ENCODE measurements around the gene EXOC2. TPM values are rescaled to one million over a fixed set of nuclear protein-coding genes. Genes with fewer than 3 reads are reported as not detected.

The EXOC2 gene, protein sequence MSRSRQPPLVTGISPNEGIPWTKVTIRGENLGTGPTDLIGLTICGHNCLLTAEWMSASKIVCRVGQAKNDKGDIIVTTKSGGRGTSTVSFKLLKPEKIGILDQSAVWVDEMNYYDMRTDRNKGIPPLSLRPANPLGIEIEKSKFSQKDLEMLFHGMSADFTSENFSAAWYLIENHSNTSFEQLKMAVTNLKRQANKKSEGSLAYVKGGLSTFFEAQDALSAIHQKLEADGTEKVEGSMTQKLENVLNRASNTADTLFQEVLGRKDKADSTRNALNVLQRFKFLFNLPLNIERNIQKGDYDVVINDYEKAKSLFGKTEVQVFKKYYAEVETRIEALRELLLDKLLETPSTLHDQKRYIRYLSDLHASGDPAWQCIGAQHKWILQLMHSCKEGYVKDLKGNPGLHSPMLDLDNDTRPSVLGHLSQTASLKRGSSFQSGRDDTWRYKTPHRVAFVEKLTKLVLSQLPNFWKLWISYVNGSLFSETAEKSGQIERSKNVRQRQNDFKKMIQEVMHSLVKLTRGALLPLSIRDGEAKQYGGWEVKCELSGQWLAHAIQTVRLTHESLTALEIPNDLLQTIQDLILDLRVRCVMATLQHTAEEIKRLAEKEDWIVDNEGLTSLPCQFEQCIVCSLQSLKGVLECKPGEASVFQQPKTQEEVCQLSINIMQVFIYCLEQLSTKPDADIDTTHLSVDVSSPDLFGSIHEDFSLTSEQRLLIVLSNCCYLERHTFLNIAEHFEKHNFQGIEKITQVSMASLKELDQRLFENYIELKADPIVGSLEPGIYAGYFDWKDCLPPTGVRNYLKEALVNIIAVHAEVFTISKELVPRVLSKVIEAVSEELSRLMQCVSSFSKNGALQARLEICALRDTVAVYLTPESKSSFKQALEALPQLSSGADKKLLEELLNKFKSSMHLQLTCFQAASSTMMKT
- 10 to 100 TPM; 20.9 to 28.5 (median 24.6) TPM for total RNA-seq

DNA sequence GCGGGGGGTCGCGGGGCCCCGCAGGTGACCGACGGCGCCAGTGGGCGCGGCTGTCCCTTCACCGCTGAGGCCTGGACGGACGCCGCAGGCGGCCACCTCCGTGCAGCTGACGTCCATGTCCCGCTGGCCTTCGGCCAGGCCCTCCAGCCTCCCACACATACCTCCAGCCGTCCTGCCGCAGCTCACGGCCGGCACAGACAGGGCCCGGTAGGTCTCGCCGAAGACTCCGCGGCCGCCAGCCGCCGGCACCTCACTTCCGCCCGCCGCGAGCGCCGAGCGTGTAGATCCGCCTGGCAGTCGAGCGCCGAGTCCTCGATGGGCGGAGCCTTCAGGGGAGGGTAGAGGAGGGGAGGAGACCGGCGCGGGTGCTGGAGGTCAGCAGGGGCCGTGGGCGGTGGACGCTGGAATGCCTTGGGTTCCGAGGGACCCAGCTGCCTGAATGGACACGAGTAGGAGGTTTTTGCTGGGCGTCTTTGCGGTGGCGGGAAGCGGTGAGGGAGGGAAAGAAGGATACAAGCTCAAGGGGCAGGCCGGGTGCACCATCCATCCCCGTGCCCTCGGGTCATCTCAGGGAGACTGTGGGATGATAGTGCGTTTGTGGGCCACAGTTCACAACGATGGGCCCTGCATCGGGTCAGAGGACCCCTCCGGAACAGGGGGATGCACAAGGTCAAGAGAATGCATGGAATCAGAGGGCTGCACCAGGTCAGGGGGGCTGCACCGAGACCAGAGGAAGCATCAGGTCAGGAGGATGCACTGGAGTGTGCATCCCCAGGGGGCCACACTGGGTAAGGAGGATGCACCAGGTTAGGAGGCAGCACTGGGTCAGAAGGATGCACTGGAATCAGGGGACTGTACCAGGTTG is at the start of gene EXOC2:
Gene EXOC2, minus strand, starts transcription at position 282 of the 865 bp plus-strand sequence. CDS start 55,321 bp downstream, outside the sequence.
- Histone ChIP-seq H3K27ac (replicated peaks in 1 of 4) (peak within 1 kb of the TSS; percentile 89 to 93 (median 91)), H3K9me3 (no peaks in the 10 kb centered on the region), H3K27me3 (no peaks in the 10 kb centered on the region), H3K36me3 (peaks cover 0 to 7% (median 0%) of the 10 kb centered on the region in 4 donors), H3K4me3 (peak within 1 kb of the TSS; percentile 98 to 100 (median 99)), H3K4me1 (peaks cover 20 to 52% (median 44%) of the 10 kb centered on the region in 4 donors)
- under 1% methylated on average over 33 of the region's 63 CpGs for WGBS
- DNase-seq (ENCODE audit: extremely low spot score): peak; percentile 94
- intact Hi-C loops (cut with DNase I): no loop called here
- no peak for TF ChIP-seq EP300 (IDR thresholded peaks at IDR 0.05)
- TF ChIP-seq, protein P1, sequence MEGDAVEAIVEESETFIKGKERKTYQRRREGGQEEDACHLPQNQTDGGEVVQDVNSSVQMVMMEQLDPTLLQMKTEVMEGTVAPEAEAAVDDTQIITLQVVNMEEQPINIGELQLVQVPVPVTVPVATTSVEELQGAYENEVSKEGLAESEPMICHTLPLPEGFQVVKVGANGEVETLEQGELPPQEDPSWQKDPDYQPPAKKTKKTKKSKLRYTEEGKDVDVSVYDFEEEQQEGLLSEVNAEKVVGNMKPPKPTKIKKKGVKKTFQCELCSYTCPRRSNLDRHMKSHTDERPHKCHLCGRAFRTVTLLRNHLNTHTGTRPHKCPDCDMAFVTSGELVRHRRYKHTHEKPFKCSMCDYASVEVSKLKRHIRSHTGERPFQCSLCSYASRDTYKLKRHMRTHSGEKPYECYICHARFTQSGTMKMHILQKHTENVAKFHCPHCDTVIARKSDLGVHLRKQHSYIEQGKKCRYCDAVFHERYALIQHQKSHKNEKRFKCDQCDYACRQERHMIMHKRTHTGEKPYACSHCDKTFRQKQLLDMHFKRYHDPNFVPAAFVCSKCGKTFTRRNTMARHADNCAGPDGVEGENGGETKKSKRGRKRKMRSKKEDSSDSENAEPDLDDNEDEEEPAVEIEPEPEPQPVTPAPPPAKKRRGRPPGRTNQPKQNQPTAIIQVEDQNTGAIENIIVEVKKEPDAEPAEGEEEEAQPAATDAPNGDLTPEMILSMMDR (IDR thresholded peaks at IDR 0.05): no peak
- TF ChIP-seq POLR2A (IDR thresholded peaks at IDR 0.05; ENCODE audit: low read depth): no peak
- TF ChIP-seq POLR2AphosphoS5 (IDR thresholded peaks at IDR 0.05): peak; percentile 93

DNA sequence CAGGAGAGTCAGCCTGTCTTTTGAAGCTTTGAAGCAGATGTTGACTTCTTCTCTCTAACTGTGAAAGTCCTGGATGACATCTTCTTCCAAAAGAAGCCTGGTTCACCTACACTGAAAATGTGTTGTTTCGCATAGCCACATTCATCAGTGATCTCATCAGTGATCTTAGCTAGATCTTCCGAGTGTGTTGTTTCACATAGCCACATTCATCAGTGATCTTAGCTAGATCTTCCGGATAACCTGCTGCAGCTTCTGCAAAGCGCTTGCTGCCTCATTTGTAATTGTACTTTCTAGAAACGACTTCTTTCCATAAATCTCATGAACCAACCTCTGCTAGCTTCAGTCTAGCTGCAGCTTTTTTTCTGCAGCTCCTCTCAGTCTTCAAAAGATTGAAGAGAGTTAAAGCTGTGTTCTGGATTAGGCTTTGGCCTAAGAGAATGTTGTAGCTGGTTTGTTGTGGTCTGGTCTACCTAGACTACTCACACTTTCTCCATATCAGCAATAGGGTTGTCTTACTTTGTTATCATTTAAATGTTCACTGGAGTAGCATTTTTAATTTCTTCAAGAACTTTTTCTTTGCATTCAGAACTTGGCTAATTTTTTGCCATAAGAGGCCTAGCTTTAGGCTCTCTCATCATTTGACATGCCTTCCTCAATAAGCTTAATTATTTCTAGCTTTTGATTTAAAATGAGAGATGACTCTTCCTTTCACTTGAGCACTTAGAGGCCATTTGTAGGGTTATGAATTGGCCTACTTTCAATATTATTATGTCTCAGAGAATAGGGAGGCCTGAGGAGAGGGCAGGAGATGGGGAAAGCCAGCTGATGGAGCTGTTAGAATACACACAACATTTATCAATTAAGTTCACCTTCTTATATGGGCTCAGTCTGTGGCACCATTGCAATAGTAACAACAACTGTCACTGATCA is 48.7 kb upstream of the EXOC2 start:
- no peak overlapping the region for H3K27ac ChIP-seq (replicated peaks in 1 of 4)
- no peak for TF ChIP-seq EP300 (IDR thresholded peaks at IDR 0.05)
- intact Hi-C loops (cut with DNase I): no loop called here
- peak; percentile 64 for DNase-seq (ENCODE audit: extremely low spot score)
- H3K4me1 ChIP-seq: no peaks in the 10 kb centered on the region
- no peak overlapping the region for H3K4me3 ChIP-seq
- H3K36me3 ChIP-seq: no peaks in the 10 kb centered on the region
- H3K27me3 ChIP-seq: no peaks in the 10 kb centered on the region
- 99% methylated on average over 5 of the region's 5 CpGs for WGBS
- no peaks in the 10 kb centered on the region for H3K9me3 ChIP-seq

DNA sequence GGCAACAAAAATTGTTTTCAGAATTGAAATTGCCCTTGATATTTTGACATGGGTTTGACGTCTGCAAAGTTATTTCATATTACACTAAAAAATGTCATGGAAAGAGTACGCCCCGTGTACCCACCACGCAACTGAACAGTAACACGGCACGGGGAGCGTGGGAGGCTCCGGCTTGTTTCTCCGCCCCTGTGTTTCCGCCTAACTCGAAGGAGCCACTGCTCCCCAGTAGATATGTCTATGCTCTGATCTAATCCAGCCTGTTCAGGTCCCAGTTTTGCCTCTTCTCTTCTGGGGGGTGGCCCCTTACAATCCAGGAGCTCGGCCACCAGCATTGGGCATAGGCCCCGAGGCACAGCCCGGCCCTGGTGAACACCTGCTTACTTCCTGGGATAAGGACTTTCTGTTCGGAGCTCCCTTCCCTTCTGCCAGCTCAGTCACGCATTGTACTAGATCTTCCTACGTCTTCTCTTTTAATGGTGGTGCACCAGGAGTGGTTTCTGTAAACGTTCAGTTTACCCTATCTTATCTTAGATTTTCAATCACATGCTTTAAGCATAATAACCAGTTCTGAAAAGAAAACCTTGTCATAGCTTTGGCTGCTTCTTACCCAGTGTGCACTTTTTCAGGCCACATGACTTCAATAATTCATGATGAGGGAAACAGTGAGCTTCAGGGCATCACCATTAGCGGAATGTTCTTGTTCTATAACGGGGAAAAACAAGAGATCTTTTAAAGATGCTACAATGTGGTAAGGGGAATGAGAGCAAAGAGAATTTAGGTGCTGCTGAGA is 43.9 kb upstream of the EXOC2 start:
- intact Hi-C loops (cut with DNase I): no loop called here
- 92% methylated on average over 20 of the region's 20 CpGs for WGBS
- no peaks in the 10 kb centered on the region for H3K4me1 ChIP-seq
- H3K4me3 ChIP-seq: no peak overlapping the region
- TF ChIP-seq, protein P1 (IDR thresholded peaks at IDR 0.05): no peak
- no peak for TF ChIP-seq POLR2AphosphoS5 (IDR thresholded peaks at IDR 0.05)
- no peak overlapping the region for H3K27ac ChIP-seq (replicated peaks in 1 of 4)
- no peaks in the 10 kb centered on the region for H3K9me3 ChIP-seq
- H3K27me3 ChIP-seq: no peaks in the 10 kb centered on the region
- H3K36me3 ChIP-seq: no peaks in the 10 kb centered on the region
- DNase-seq (ENCODE audit: extremely low spot score): peak; percentile 74

DNA sequence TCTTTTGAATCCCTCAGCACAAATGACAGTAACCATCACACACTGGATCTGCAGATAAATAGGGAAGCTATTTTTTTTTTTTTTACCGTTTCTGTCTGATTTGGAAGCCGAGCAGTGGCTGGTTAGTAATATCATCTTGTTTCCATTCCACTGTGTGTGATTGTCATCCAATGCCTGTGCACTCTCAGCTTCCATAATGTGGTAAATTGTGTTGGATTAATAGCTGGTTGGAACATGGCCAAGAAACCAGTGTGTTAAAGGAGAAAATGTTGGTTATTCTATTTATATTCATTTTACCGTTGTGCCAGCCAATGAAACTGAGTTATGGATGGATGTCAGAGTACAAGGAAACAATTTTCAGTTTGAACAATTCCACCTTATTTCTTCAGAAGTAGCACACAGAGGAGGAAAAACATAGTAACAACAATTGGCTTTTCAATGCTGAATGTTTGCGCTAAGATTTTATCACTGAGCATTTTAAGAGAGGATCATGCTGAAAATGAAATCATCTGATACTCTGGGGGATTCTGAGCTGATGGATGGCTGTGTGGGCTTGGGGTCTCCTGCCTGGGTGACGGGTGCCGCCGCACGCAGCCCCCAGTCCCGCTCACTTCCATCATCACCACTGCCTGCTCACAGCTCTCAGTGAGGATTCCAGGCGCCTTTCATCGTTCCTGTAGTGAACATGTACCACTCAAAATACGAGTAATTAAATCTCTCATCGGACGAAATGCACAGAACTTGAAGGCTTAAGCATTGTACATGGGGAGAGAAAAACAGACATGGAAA is 40.7 kb upstream of the EXOC2 start:
- H3K9me3 ChIP-seq: no peaks in the 10 kb centered on the region
- H3K4me1 ChIP-seq: no peaks in the 10 kb centered on the region
- no peak overlapping the region for H3K4me3 ChIP-seq
- TF ChIP-seq EP300 (IDR thresholded peaks at IDR 0.05) (no peak), POLR2A (IDR thresholded peaks at IDR 0.05; ENCODE audit: low read depth) (no peak), POLR2AphosphoS5 (IDR thresholded peaks at IDR 0.05) (no peak)
- TF ChIP-seq, protein P1 (IDR thresholded peaks at IDR 0.05): no peak
- H3K27ac ChIP-seq (replicated peaks in 1 of 4): no peak overlapping the region
- no peak for DNase-seq (ENCODE audit: extremely low spot score)
- H3K36me3 ChIP-seq: no peaks in the 10 kb centered on the region
- H3K27me3 ChIP-seq: no peaks in the 10 kb centered on the region
- intact Hi-C loops (cut with DNase I): no loop called here
- WGBS: 72% methylated on average over 14 of the region's 14 CpGs

Data from esophagus muscularis mucosa (tissue), 4 donors.